Measurements from ENCODE around the gene KAT2A. TPM values are rescaled to one million over a fixed set of nuclear protein-coding genes. Genes with fewer than 3 reads are reported as not detected.
A peak's percentile ranks its signal among the peaks of the same experiment; 100 is the strongest.

Gene KAT2A
- total and polyA plus RNA-seq, 9 of the 15 experiments (the other 6 are each of a cell fraction or from before 2014, with no cell fraction given) = 1.5 to 80.4 (median 31.9) TPM

DNA sequence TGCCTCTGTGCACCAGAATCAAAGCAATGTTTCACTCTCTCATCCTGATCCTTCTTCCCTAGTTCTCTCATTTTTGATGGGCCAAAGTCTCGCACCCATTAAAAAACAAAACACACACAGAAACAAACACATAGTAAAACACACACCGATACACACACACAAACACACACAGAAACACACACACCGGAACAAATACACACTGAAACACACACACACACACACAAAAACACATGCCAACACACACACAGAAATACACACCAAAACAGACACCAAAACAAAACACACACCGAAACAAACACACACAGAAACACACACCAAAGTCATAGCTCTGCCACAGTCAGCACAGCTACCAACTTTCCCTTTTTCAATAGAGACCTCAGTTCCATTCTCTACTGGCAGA, 10.1 kb upstream of the KAT2A start (continued):
- no peak for TF ChIP-seq RERE (CRISPR knock-in tag; IDR thresholded peaks at IDR 0.05; ENCODE audit: borderline replicate concordance)
- no peak for TF ChIP-seq NR0B1 (IDR thresholded peaks at IDR 0.05; ENCODE audit: partially characterized antibody)
- TF ChIP-seq, protein P1, sequence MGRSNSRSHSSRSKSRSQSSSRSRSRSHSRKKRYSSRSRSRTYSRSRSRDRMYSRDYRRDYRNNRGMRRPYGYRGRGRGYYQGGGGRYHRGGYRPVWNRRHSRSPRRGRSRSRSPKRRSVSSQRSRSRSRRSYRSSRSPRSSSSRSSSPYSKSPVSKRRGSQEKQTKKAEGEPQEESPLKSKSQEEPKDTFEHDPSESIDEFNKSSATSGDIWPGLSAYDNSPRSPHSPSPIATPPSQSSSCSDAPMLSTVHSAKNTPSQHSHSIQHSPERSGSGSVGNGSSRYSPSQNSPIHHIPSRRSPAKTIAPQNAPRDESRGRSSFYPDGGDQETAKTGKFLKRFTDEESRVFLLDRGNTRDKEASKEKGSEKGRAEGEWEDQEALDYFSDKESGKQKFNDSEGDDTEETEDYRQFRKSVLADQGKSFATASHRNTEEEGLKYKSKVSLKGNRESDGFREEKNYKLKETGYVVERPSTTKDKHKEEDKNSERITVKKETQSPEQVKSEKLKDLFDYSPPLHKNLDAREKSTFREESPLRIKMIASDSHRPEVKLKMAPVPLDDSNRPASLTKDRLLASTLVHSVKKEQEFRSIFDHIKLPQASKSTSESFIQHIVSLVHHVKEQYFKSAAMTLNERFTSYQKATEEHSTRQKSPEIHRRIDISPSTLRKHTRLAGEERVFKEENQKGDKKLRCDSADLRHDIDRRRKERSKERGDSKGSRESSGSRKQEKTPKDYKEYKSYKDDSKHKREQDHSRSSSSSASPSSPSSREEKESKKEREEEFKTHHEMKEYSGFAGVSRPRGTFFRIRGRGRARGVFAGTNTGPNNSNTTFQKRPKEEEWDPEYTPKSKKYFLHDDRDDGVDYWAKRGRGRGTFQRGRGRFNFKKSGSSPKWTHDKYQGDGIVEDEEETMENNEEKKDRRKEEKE (IDR thresholded peaks at IDR 0.05; ENCODE audit: borderline replicate concordance in 1 of 2, control insufficient read depth in 1 of 2, low read depth in 2 of 2, low read length in 1 of 2) = 0 out of 4 replicates have a peak, but pooled peaks of 1 of the 2 experiments have one; percentile 20
- no peak for TF ChIP-seq NFATC3 (IDR thresholded peaks at IDR 0.05)
- TF ChIP-seq BCOR (IDR thresholded peaks at IDR 0.05) = no peak
- no peak for TF ChIP-seq HNRNPH1 (optimal IDR thresholded peaks at IDR 0.05; ENCODE audit: low read depth, low read length)
- no peak for TF ChIP-seq PRMT5 (CRISPR knock-in tag; IDR thresholded peaks at IDR 0.05)
- TF ChIP-seq POLR2B (IDR thresholded peaks at IDR 0.05; ENCODE audit: low read depth, partially characterized antibody) = peak; percentile 27
- no peak for TF ChIP-seq EGR1 (conservative IDR thresholded peaks at IDR 0.05)
- no peak for TF ChIP-seq GTF3C2 (IDR thresholded peaks at IDR 0.05; ENCODE audit: borderline replicate concordance, extremely low read depth, insufficient read length)
- no peak for TF ChIP-seq RFX1 (IDR thresholded peaks at IDR 0.05)
- no peak for TF ChIP-seq EZH2 (IDR thresholded peaks at IDR 0.05; ENCODE audit: borderline replicate concordance, low read depth, low read length)
